Activated effector memory CD4-positive, alpha-beta T cell treated with anti-CD3 and anti-CD28 coated beads, Interleukin-2, amount 50 U/mL, for 16 hours (primary cell): ENCODE measurements around the gene CARMIL3.

Experiments used
- DNase-seq: peaks from one replicate; pipeline ENCODE4 v3.0.0-alpha.2; 2020

CARMIL3 gene

GRCh38 chr14:24077086-24077485, 25.3 kb downstream of the CARMIL3 start:
- no peak for DNase-seq

GRCh38 chr14:24078146-24078545, 26.3 kb downstream of the CARMIL3 start:
- DNase-seq = no peak

GRCh38 chr14:24079491-24080141, 27.8 kb downstream of the CARMIL3 start:
- DNase-seq = no peak

DNA sequence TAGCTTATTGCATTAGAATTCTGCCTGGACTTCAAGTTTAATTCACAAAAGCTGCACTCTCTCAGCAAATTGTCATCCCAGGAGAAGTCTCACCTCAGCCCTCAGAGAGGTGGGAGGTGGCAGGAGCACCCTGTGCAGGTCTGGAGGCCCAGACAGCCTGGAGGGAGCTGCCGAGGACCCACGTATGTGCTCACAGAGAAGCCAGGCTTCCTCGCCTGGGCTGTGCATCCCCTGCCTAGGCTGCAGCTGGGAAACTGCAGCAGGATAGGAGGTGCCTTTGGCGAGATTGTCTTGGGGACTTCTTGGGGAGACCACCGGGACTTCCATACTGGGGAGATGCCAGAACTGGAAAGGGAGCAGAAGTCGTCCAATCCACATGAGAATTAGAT, 28.3 kb downstream of the CARMIL3 start:
- DNase-seq = no peak

GRCh38 chr14:24080888-24081738, 29.3 kb downstream of the CARMIL3 start:
- peak; percentile 88 for DNase-seq

DNA sequence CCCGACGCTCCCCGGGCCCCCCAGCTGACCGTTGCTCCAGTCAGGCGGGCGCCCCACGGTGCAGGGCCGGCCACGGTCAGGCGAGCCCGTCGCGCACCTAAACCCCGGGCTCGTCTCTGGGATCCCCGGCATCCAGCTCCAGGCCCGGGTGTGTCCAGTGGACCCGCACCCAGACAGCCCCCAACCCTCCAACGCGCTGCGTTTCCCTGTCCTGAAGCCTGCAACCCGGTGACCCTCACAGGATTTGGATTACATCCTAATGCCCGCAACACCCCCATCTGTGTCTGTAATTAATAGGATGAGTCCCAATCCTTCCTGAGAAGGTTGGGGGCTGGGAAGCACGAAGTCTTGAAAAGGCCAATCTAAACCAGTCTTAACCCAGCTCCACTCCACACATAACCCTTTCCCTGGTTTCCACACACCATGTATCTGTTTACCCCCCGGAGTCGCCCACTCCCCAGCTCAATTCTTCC, 30.0 kb downstream of the CARMIL3 start:
- DNase-seq = no peak

- DNase-seq = no peak
These were observed 30.7 kb downstream of the CARMIL3 start for GRCh38 chr14:24082411-24083080.

- DNase-seq = no peak
These were observed 31.7 kb downstream of the CARMIL3 start for GRCh38 chr14:24083462-24083861.

- no peak for DNase-seq
These were observed 32.6 kb downstream of the CARMIL3 start for GRCh38 chr14:24084440-24084839.

- no peak for DNase-seq
These were observed 33.4 kb downstream of the CARMIL3 start for GRCh38 chr14:24085215-24085614.

- no peak for DNase-seq
These were observed 34.6 kb downstream of the CARMIL3 start for GRCh38 chr14:24086193-24086955.

DNA sequence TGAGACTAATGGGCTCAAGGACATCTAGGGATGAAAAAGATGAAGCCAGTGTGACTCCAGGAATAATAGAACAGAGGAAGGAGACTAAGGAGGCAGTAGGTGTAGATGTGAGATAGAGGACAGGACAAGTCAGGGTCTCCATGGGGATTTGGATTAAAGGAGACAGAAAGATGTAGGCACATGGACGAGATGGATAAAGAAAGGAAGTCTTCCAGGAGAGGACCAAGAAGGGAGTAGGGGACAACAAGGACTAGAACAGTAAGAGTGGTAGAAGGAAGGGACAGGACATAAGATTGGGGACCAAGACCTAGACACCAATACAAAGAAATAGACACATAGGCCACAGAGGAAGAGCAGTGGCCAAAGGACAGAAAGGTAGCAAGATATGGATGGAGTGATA, 35.2 kb downstream of the CARMIL3 start:
- no peak for DNase-seq

GRCh38 chr14:24088095-24088494, 36.3 kb downstream of the CARMIL3 start:
- no peak for DNase-seq

DNA sequence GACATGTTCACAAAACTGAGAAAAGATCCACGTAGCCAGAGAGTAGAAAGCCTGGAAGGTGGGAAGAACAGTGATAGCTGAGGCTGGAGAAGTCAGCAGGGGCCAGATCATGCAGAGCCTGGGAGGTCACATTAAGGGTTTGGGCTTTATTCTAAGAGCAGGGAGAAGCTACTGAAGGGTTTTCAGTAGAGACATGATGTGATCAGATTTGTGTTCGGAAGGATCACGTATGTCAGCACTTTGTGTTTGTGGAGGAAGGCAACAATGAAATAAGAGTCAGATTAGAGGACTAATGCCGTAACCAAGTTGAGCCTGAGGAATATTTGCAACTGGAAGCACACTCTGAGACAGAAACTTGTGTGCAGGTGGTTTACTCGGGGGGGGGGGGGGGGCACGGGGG, 38.1 kb downstream of the CARMIL3 start:
- DNase-seq = no peak

DNA sequence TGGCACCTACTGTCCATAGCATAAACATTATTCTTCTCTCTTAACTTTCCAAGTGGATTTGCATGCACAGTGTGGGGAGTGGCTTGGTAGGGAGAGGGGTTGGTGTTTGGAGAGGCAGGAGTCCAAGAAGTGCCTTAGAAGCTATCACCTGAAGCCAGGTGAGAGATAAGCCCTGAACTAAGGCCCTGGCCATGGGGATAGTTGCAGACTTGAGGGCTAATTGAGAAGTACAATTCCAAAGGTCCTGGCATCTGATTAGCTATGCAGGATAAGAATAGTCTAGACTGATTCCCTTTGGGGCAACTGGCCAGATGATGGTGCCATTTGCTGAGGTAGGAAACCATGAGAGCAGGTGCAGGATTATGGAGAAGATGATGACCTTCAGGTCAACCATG, 40.3 kb downstream of the CARMIL3 start:
- no peak for DNase-seq

DNA sequence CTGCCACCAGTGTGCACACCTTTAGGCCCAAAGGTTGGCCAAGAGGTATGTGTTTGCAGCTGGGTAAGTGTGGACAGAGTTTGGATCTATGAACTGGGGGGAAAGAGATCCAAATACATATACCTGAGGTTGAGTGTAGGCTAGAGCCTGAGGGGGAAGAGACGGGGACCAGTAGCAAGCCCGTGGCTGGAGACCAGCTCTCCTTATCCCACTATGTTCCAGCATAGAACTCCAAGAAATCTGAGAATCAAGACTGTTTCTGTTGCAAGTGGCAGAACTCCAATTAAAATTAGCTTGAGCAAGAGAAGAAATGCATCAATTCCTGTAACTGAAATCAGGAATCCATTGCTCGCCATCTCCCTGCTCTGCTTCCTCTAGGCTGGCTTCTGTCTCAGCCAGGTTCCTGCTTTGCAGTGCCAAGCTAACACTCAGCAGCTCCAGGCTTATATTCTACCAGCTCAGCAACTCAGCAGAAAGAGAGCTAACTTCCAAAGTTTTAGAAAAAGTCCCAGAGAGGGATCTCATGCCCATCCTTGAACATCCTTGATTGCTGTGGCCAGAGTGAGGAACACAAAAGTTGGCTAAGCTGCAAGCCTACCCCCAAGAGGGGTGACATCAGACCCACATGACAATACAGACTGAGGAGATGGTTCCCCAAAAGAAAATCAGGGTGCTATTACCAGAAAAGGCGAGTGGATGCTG, 40.8 kb downstream of the CARMIL3 start:
- DNase-seq = no peak

DNA sequence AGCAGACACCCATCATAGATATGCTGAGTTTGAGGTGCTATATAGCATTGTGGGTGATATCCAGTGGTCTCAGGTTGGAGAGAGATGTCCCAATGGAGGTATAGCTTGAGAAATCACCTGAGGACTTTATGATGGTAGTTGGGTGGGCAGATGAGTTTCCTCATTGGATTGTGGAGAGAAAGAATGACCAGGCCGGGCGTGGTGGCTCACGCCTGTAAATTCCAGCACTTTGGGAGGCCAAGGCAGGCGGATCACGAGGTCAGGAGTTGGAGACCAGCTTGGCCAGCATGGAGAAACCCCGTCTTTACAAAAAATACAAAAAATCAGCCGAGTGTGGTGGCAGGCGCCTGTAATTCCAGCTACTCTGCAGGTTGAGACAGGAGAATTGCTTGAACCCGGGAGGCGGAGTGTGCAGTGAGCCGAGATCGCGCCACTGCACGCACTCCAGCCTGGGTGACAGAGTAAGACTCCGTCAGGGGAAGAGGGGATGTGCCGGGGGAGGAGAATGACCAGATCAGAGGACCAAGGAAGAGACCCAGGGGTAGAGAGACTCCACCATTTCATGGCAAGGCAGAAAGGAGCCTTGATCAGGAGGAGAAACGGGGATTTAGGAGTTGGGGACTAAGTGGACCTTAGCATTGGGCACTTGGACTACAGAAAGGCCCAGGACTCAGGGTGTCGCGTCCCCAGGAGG, 41.5 kb downstream of the CARMIL3 start:
- DNase-seq = no peak

DNA sequence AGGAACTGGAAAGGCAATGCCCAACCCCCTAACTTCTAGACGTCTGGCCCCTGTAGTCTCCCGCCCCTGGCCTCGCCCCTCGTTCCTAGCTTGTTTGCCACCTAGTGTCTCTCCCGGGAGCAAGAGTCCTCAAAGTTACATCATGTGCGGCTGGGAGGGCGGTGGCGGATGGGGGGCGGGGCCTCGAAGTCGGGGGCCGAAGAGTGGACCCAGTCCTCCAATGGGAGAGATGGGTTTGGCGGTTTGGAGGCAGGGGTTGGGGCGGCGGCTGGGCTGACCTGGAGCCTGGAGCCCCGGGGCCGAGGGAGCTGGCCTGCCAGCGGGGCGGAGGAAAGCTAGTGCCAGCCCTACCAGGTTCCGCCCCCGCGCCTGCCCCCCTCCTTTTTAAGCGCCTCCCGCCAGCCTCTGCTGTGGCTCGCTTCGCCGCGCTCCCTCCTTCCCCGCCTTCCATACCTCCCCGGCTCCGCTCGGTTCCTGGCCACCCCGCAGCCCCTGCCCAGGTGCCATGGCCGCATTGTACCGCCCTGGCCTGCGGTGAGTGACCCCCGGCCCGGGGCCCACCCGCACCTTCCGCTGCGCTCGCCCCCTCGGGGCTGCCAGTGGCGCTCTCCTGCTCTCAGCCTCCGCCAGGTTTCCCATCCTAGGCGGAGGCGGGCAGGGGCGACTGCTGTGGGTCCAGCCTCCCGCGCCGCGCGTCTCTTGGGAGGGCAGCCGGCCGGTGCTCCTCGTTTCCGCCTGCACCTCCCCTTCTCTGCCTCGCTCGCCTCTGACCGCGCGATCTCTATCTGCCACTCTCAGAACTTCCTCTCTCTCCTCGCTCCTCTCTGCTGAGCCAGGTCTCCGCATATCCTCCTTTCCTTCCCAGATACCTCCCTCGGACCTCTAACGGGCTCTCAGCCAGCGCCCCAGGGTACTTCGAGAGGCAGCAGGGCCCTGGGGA, 42.4 kb downstream of the CARMIL3 start, which contains the start of gene PCK2:
PCK2 (plus strand) TSS at position 411 of the 940 bp plus-strand sequence; CDS start at position 506, 95 bp downstream.
- peak; percentile 95 for DNase-seq

DNA sequence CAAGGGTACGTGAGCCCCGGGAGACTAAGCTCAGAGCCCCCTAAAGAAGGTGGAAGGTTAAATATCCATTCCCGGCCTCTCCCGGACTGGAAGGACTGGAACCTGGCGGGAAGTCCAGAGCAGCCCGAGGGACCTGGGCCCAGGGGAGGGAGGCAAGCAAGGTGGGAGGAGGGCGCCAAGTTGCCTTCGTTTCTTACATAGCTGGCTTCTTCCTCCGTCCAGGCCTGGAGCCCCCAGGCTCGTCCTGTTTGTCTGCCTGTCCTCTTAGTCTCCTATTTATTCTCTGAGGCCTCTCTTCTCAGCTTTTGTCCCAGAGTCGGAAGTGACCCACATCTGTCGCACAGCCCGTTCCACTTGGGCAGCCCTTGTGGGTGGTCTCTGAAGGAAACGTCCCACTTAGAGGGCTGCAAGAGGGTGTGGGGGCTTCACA, 43.0 kb downstream of the CARMIL3 start:
- DNase-seq = no peak
